ENCODE measurements around the gene ABHD1.

GRCh38 chr2:27136751-27137150 is 13.1 kb downstream of the ABHD1 start:
- no peak for TF ChIP-seq POLR2A (IDR thresholded peaks at IDR 0.05; ENCODE audit: low read depth, low read length)
- no peak for TF ChIP-seq POLR2AphosphoS5 (IDR thresholded peaks at IDR 0.05; ENCODE audit: low read depth, low read length)

All from GM12892 (cell line).